Transverse colon (tissue), 4 donors: ENCODE measurements around the gene ZNF367.

Experiments used
- CTCF ChIP-seq, 5 experiments: fragments of 200-600 bp in 3 of 5; fragments of 450-650 bp in 2 of 5; sonication (generic) in 3 of 5; IDR thresholded peaks; 1 replicate in 2 of 5; 2 replicates in 3 of 5; pipeline ENCODE4 v1.5.1; 2016 to 2017; ENCODE audit warnings: antibody characterized with exemption in 5 of 5, inconsistent platforms in 3 of 5, mild to moderate bottlenecking in 2 of 5, moderate library complexity in 1 of 5
- EP300 ChIP-seq: sonication (generic); formaldehyde crosslinking; IDR thresholded peaks from one replicate; pipeline ENCODE4 v1.6.1; 2017; ENCODE audit warnings: antibody characterized with exemption, low read depth
- POLR2A ChIP-seq: fragments of 450-650 bp; IDR thresholded peaks from one replicate; pipeline ENCODE4 v1.6.1; 2016; ENCODE audit warnings: antibody characterized with exemption, mild to moderate bottlenecking, moderate library complexity
- POLR2AphosphoS5 ChIP-seq, 3 donors: sonication (generic); formaldehyde crosslinking; IDR thresholded peaks; one replicate each; pipeline ENCODE4 v1.6.1; 2016; ENCODE audit warnings: antibody characterized with exemption in 3 of 3

- no peak for TF ChIP-seq CTCF (IDR thresholded peaks at IDR 0.05)
- no peak for TF ChIP-seq POLR2AphosphoS5 (IDR thresholded peaks at IDR 0.05)
- no peak for TF ChIP-seq POLR2A
- TF ChIP-seq EP300 = no peak
Observed at GRCh38 chr9:96412174-96412913, 5.8 kb downstream of the ZNF367 start.
